BE2C (cell line): ENCODE measurements around the gene RFK.
A peak's percentile ranks its signal among the peaks of the same experiment; 100 is the strongest.
"Not testable (repeated sequence)": the region's sequence is repeated elsewhere in the genome, so short reads cannot be mapped to it uniquely, and the experiment has no call there.

Experiments used
- DNase-seq: peaks from one replicate; pipeline ENCODE4 v3.0.0-alpha.2; 2020
- H3K27me3 ChIP-seq: fragments of 250-450 bp; sonication (Bioruptor Pico); 2 replicates; pipeline ENCODE4 v1.5.1; 2020; ENCODE audit warnings: mild to moderate bottlenecking
- H3K36me3 ChIP-seq: fragments of 250-450 bp; sonication (Bioruptor Pico); 2 replicates; pipeline ENCODE4 v1.5.1; 2020; ENCODE audit warnings: mild to moderate bottlenecking
- H3K4me1 ChIP-seq: fragments of 250-450 bp; sonication (Bioruptor Pico); 2 replicates; pipeline ENCODE4 v1.5.1; 2020
- H3K4me3 ChIP-seq: 2 replicates; pipeline ENCODE4 v1.5.1; 2011; ENCODE audit warnings: low read depth, low read length
- H3K9me3 ChIP-seq: fragments of 250-450 bp; sonication (Bioruptor Pico); 2 replicates; pipeline ENCODE4 v1.5.1; 2020
- TF ChIP-seq, protein P1 (sequence below): IDR thresholded peaks from 2 replicates; pipeline ENCODE4 v1.5.1; 2012; ENCODE audit warnings: mild to moderate bottlenecking, low read depth, low read length

Gene RFK

DNA sequence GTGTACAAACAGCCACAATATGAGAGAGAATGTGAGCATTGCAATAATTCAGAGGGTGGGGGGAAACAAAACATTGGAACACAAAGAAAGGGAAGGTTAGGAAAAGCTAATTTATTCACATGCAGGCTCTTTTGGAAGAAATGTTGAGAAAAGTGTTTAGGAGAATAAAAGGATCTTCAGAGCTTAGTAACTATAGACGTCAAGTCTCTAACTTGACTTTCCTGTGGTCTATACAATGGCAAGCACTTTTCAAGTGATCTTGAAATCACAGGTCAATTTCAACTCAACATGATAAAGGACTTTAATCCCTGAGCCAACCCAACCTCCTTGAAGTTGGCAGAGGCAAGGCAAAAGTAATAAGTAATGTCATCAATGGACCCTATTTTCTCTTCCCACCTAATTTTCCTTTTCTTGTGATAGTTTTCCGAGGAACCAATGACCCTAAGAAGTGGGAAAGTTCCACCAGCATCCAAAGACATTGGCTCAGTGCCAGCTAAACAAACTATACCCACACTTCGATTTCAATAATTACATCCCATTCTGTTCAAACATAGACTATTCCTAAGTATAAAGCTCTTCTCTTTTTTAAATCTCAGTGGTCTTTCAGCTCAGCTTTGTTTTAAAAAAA is 23.7 kb downstream of the RFK start:
- peaks cover 25% of the 10 kb centered on the region for H3K4me1 ChIP-seq

DNA sequence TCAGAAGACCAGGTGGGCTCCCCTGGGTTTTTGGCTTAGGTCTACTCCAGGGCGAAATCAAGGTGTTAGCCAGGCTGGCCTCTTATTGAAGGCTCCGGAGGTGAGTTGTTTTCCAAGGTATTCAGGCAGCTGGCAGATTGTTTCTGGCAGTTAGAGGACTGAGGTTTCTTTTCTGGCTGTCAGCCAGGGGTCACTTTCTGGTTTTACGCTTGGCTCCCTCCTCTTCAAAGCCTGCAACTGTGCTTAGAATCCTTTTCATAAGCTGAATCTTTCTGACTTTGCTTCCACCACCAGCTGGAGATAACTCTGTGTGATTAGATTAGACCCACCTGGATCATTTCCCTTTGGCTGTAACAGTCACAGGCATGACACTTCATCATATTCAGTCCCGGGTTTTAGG is 24.6 kb downstream of the RFK start:
- Histone ChIP-seq H3K4me1 (peaks cover 34% of the 10 kb centered on the region), H3K4me3 (no peak overlapping the region)
- TF ChIP-seq, protein P1, sequence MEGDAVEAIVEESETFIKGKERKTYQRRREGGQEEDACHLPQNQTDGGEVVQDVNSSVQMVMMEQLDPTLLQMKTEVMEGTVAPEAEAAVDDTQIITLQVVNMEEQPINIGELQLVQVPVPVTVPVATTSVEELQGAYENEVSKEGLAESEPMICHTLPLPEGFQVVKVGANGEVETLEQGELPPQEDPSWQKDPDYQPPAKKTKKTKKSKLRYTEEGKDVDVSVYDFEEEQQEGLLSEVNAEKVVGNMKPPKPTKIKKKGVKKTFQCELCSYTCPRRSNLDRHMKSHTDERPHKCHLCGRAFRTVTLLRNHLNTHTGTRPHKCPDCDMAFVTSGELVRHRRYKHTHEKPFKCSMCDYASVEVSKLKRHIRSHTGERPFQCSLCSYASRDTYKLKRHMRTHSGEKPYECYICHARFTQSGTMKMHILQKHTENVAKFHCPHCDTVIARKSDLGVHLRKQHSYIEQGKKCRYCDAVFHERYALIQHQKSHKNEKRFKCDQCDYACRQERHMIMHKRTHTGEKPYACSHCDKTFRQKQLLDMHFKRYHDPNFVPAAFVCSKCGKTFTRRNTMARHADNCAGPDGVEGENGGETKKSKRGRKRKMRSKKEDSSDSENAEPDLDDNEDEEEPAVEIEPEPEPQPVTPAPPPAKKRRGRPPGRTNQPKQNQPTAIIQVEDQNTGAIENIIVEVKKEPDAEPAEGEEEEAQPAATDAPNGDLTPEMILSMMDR: no peak

More for the DNA sequence above, 23.7 kb downstream of the RFK start:
- TF ChIP-seq, protein P1: no peak
- H3K36me3 ChIP-seq: no peaks in the 10 kb centered on the region
- H3K27me3 ChIP-seq: no peaks in the 10 kb centered on the region
- H3K9me3 ChIP-seq: no peaks in the 10 kb centered on the region
- no peak for DNase-seq
- H3K4me3 ChIP-seq: no peak overlapping the region

DNA sequence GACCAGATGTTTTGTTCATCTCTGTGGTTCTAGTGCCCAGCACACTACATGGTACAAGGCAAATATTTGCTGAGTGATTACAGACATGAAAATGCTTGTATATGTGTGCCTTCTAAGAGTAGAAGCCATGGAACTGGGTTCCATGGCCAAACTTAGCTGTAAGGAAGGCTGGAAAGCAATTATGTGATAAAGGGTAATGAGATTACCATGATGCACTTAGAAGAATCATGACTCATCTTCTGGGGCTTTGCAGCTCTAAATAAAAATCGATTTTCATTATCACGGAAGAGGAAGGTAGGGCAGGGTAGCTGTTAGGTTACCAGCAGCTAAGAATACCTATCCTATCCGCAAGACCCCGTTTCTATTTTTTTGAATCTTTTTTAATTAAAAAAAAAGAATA is 28.0 kb downstream of the RFK start:
- Histone ChIP-seq H3K4me3 (no peak overlapping the region), H3K27me3 (no peaks in the 10 kb centered on the region), H3K4me1 (peaks cover 64% of the 10 kb centered on the region), H3K36me3 (no peaks in the 10 kb centered on the region), H3K9me3 (no peaks in the 10 kb centered on the region)
- peak; percentile 37 for DNase-seq
- TF ChIP-seq, protein P1: no peak

More for the DNA sequence above, 24.6 kb downstream of the RFK start:
- no peaks in the 10 kb centered on the region for H3K36me3 ChIP-seq
- H3K9me3 ChIP-seq: no peaks in the 10 kb centered on the region
- DNase-seq: peak; percentile 91
- H3K27me3 ChIP-seq: no peaks in the 10 kb centered on the region

DNA sequence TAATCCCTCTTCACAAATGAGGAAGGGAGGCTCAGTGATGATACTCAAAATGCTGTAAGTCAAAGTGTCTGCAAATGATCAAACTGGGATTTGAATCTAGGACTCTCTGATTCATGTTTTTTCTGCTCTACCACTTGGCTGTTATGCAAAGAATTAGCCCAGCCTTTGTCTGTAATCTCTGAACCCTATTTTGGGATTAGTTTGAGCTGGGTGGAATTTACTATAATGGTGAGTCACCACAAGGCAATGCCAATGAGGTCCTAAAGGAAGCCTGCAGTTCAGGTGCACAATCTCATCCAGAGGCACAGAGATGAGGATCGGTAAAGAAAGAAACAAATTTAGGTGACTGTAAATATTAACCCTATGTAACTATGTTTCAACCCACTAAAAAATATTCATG is 29.2 kb downstream of the RFK start:
- no peak for DNase-seq
- H3K9me3 ChIP-seq: no peaks in the 10 kb centered on the region
- no peak overlapping the region for H3K4me3 ChIP-seq
- no peaks in the 10 kb centered on the region for H3K27me3 ChIP-seq
- H3K4me1 ChIP-seq: peaks cover 62% of the 10 kb centered on the region
- TF ChIP-seq, protein P1: no peak
- H3K36me3 ChIP-seq: no peaks in the 10 kb centered on the region

DNA sequence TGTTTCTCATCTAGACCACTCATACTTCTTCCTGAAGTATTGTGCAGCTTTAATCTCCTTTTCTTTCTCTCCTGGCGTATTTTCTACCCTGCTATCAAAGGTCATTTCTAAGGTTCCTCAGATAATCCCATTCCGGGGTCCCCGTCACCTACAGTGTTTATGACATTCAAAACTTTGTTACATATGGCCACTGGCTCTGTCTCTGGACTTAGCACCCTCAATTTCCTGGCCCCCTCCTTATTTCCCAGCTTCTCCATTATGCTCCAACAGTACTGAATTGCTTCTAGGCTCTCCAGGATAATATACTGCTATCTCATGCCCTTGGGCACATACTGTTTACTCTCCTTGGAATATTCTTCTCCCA is 31.2 kb downstream of the RFK start:
- H3K36me3 ChIP-seq: no peaks in the 10 kb centered on the region
- no peak for DNase-seq
- H3K4me1 ChIP-seq: peaks cover 54% of the 10 kb centered on the region
- H3K27me3 ChIP-seq: no peaks in the 10 kb centered on the region
- no peaks in the 10 kb centered on the region for H3K9me3 ChIP-seq
- no peak overlapping the region for H3K4me3 ChIP-seq
- TF ChIP-seq, protein P1: no peak

DNA sequence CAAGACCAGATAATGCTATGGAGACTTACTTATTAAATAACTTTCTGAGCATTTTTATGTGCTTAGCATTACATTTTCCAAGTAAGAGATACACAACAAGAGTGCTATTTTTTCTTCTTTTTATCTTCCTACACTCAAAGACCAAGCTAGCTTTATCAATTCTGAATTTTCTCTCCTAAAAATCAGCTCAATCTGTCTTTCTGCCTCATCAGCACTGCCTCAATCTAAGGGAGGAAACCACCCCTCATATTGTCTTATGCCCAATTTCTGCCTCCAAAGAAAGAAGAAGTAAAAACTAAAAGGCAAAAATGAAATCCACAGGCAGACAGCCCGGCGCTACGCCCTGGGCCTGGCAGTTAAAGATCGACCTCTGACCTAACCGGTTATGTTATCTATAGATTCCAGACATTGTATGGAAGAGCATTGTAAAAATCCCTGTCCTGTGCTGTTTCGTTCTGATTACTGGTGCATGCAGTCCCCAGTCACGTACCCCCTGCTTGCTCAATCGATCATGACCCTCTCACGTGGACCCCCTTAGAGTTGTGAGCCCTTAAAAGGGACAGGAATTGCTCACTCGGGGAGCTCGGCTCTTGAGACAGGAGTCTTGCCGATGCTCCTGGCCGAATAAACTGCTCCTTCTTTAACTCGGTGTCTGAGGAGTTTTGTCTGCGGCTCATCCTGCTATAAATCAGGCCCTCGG is 31.7 kb downstream of the RFK start:
- peak; percentile 48 for DNase-seq

More for the DNA sequence above, 31.7 kb downstream of the RFK start:
- H3K4me3 ChIP-seq, H3K27me3 ChIP-seq, H3K9me3 ChIP-seq, H3K36me3 ChIP-seq: not testable (repeated sequence)
- H3K4me1 ChIP-seq: peaks cover 54% of the 10 kb centered on the region
